Activated naive CD4-positive, alpha-beta T cell treated with anti-CD3 and anti-CD28 coated beads, Interleukin-2, amount 50 U/mL, for 72 hours (primary cell): ENCODE data around the gene OMP. TPM values are rescaled to one million over a fixed set of nuclear protein-coding genes. Genes with fewer than 3 reads are reported as not detected.
"Not testable (repeated sequence)": the region's sequence is repeated elsewhere in the genome, so short reads cannot be mapped to it uniquely, and the experiment has no call there.

Experiments used
- ATAC-seq, 2 donors: fragments of 150-1000 bp; cut with Tn5 transposase; 2 replicates each; pipeline ENCODE4 v1.10.0; 2021; ENCODE audit warnings: mild to moderate bottlenecking in 2 of 2, moderate library complexity in 2 of 2
- DNase-seq, 2 donors: peaks; one replicate each; pipeline ENCODE4 v3.0.0; 2021 to 2022; ENCODE audit warnings: low spot score in 2 of 2
- H3K27ac Mint-ChIP-seq, 2 donors: one replicate each; pipeline ENCODE4 v1.8.0; 2022; ENCODE audit warnings: mild to moderate bottlenecking in 2 of 2, mixed read lengths in 2 of 2
- H3K36me3 Mint-ChIP-seq, 2 donors: one replicate each; pipeline ENCODE4 v1.8.0; 2022; ENCODE audit warnings: mixed read lengths in 2 of 2
- H3K9me3 Mint-ChIP-seq, 2 donors: one replicate each; pipeline ENCODE4 v1.8.0; 2022; ENCODE audit warnings: mixed read lengths in 2 of 2
- total RNA-seq, 2 donors: library from RNA; stranded (reverse); gene quantifications; one replicate each; pipeline ENCODE4 v1.2.3, GENCODE V29; 2022

OMP gene
- not detected for total RNA-seq

GRCh38 chr11:77102246-77103210 is at the start of gene OMP:
TSS of gene OMP (plus strand) at chr11:77102840. CDS start at chr11:77102840, 0 bp downstream.
- Mint-ChIP-seq H3K27ac (peak within 1 kb of the TSS in 1 of 2 donors; percentile 51), H3K36me3 (no peaks in the 10 kb centered on the region), H3K9me3 (no peaks in the 10 kb centered on the region)
- no peak for ATAC-seq
- no peak for DNase-seq

GRCh38 chr11:77053217-77054015 is 49.2 kb upstream of the OMP start:
- no peak overlapping the region for H3K27ac Mint-ChIP-seq
- no peak for DNase-seq
- peaks cover 0 to 9% of the 10 kb centered on the region in 2 donors for H3K9me3 Mint-ChIP-seq
- no peaks in the 10 kb centered on the region for H3K36me3 Mint-ChIP-seq
- no peak for ATAC-seq

GRCh38 chr11:77054084-77054483 is 48.6 kb upstream of the OMP start:
- H3K9me3 Mint-ChIP-seq: peaks cover 0 to 9% of the 10 kb centered on the region in 2 donors
- DNase-seq (no peak), ATAC-seq (no peak)
- no peak overlapping the region for H3K27ac Mint-ChIP-seq
- H3K36me3 Mint-ChIP-seq: no peaks in the 10 kb centered on the region

GRCh38 chr11:77055101-77055561 is 47.5 kb upstream of the OMP start:
- ATAC-seq (no peak), DNase-seq (no peak)
- Mint-ChIP-seq H3K9me3 (peaks cover 0 to 9% of the 10 kb centered on the region in 2 donors), H3K36me3 (no peaks in the 10 kb centered on the region), H3K27ac (no peak overlapping the region)

GRCh38 chr11:77055913-77056312 is 46.7 kb upstream of the OMP start:
- Mint-ChIP-seq H3K9me3 (peaks cover 0 to 9% of the 10 kb centered on the region in 2 donors), H3K27ac (no peak overlapping the region), H3K36me3 (no peaks in the 10 kb centered on the region)
- ATAC-seq (no peak), DNase-seq (no peak)

GRCh38 chr11:77056814-77057402 is 45.7 kb upstream of the OMP start:
- Mint-ChIP-seq H3K36me3 (no peaks in the 10 kb centered on the region), H3K27ac (no peak overlapping the region), H3K9me3 (peaks cover 0 to 9% of the 10 kb centered on the region in 2 donors)
- DNase-seq: no peak
- ATAC-seq: peak; percentile 47 to 60

- no peaks in the 10 kb centered on the region for H3K36me3 Mint-ChIP-seq
- peaks cover 0 to 9% of the 10 kb centered on the region in 2 donors for H3K9me3 Mint-ChIP-seq
- no peak for ATAC-seq
- no peak overlapping the region for H3K27ac Mint-ChIP-seq
- no peak for DNase-seq
Observed at GRCh38 chr11:77057938-77058474, 44.6 kb upstream of the OMP start.

GRCh38 chr11:77058900-77059299 is 43.7 kb upstream of the OMP start:
- Mint-ChIP-seq H3K36me3 (no peaks in the 10 kb centered on the region), H3K9me3 (peaks cover 0 to 9% of the 10 kb centered on the region in 2 donors)

GRCh38 chr11:77059806-77060205 is 42.8 kb upstream of the OMP start:
- Mint-ChIP-seq H3K9me3 (peaks cover 0 to 9% of the 10 kb centered on the region in 2 donors), H3K27ac (no peak overlapping the region), H3K36me3 (no peaks in the 10 kb centered on the region)
- no peak for DNase-seq
- ATAC-seq: no peak

More at GRCh38 chr11:77058900-77059299, 43.7 kb upstream of the OMP start:
- ATAC-seq (no peak), DNase-seq (no peak)
- H3K27ac Mint-ChIP-seq: no peak overlapping the region

- no peak for ATAC-seq
- H3K27ac Mint-ChIP-seq: no peak overlapping the region
- DNase-seq: no peak
- peaks cover 0 to 9% of the 10 kb centered on the region in 2 donors for H3K9me3 Mint-ChIP-seq
- no peaks in the 10 kb centered on the region for H3K36me3 Mint-ChIP-seq
Observed at GRCh38 chr11:77060234-77060633, 42.4 kb upstream of the OMP start.

- not testable (repeated sequence) for ATAC-seq, DNase-seq, H3K36me3 Mint-ChIP-seq, H3K9me3 Mint-ChIP-seq, H3K27ac Mint-ChIP-seq
Observed at GRCh38 chr11:77061258-77061657, 41.4 kb upstream of the OMP start.

GRCh38 chr11:77062924-77063323 is 39.7 kb upstream of the OMP start:
- peaks cover 0 to 4% of the 10 kb centered on the region in 2 donors for H3K36me3 Mint-ChIP-seq
- no peak for DNase-seq
- H3K9me3 Mint-ChIP-seq: no peaks in the 10 kb centered on the region
- H3K27ac Mint-ChIP-seq: no peak overlapping the region
- no peak for ATAC-seq

- Mint-ChIP-seq H3K36me3 (peaks cover 0 to 4% of the 10 kb centered on the region in 2 donors), H3K9me3 (no peaks in the 10 kb centered on the region), H3K27ac (no peak overlapping the region)
- ATAC-seq: no peak
- DNase-seq: peak in 1 of 2 donors; percentile 30
Observed at GRCh38 chr11:77063407-77063806, 39.2 kb upstream of the OMP start.

GRCh38 chr11:77063861-77064260 is 38.8 kb upstream of the OMP start:
- Mint-ChIP-seq H3K9me3 (no peaks in the 10 kb centered on the region), H3K27ac (no peak overlapping the region), H3K36me3 (peaks cover 0 to 4% of the 10 kb centered on the region in 2 donors)
- DNase-seq: peak in 1 of 2 donors; percentile 35
- no peak for ATAC-seq

- peaks cover 0 to 4% of the 10 kb centered on the region in 2 donors for H3K36me3 Mint-ChIP-seq
- ATAC-seq (no peak), DNase-seq (peak in 1 of 2 donors; percentile 50)
- no peaks in the 10 kb centered on the region for H3K9me3 Mint-ChIP-seq
- no peak overlapping the region for H3K27ac Mint-ChIP-seq
Observed at GRCh38 chr11:77064648-77065217, 37.9 kb upstream of the OMP start.

- H3K36me3 Mint-ChIP-seq: peaks cover 0 to 4% of the 10 kb centered on the region in 2 donors
- H3K9me3 Mint-ChIP-seq: no peaks in the 10 kb centered on the region
- DNase-seq: peak in 1 of 2 donors; percentile 51
- peak overlapping the region; percentile 74 to 94 for H3K27ac Mint-ChIP-seq
- no peak for ATAC-seq
Observed at GRCh38 chr11:77065878-77066228, 36.8 kb upstream of the OMP start.
